ENCODE measurements around the gene OLFM2.

- TF ChIP-seq CTCF (conservative IDR thresholded peaks at IDR 0.05) (no peak), EZH2 (IDR thresholded peaks at IDR 0.05; ENCODE audit: low read depth) (no peak)
These were observed 44.5 kb downstream of the OLFM2 start for GRCh38 chr19:9891609-9892373.
